MM.1S (cell line): Measurements from ENCODE around the gene ITGA7.

Experiments used
- EZH2 ChIP-seq: fragments of 300-600 bp; sonication (generic); optimal IDR thresholded peaks from 2 replicates; pipeline ENCODE3; 2017; ENCODE audit warnings: low read depth, mild to moderate bottlenecking, antibody characterized with exemption, low read length, mixed read lengths
- TF ChIP-seq, protein P1 (sequence below): fragments of 300-600 bp; sonication (generic); IDR thresholded peaks from 2 replicates; pipeline ENCODE4 v1.5.1; 2016; ENCODE audit warnings: antibody characterized with exemption, low read length, mixed read lengths

DNA sequence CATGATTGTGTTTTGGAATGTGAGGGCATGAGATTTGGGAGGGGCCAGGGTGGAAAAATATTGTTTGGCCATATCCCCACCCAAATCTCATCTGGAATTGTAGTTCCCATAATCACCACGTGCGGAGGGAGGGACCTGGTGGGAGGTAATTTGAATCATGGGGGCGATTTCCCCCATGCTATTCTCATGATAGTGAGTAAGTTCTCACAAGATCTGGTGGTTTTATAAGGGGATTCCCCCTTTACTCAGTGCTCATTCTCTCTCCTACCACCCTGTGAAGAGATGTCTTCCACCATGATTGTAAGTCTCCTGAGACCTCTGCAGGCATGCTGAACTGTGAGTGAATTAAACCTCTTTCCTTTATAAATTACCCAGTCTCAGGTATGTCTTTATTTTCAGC lies 55.4 kb downstream of the ITGA7 start:
- TF ChIP-seq, protein P1, sequence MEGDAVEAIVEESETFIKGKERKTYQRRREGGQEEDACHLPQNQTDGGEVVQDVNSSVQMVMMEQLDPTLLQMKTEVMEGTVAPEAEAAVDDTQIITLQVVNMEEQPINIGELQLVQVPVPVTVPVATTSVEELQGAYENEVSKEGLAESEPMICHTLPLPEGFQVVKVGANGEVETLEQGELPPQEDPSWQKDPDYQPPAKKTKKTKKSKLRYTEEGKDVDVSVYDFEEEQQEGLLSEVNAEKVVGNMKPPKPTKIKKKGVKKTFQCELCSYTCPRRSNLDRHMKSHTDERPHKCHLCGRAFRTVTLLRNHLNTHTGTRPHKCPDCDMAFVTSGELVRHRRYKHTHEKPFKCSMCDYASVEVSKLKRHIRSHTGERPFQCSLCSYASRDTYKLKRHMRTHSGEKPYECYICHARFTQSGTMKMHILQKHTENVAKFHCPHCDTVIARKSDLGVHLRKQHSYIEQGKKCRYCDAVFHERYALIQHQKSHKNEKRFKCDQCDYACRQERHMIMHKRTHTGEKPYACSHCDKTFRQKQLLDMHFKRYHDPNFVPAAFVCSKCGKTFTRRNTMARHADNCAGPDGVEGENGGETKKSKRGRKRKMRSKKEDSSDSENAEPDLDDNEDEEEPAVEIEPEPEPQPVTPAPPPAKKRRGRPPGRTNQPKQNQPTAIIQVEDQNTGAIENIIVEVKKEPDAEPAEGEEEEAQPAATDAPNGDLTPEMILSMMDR, result no peak
- TF ChIP-seq EZH2, result no peak
